Camera-type eye (tissue), 1 donor: Measurements from ENCODE around the gene DUOX2. TPM values are rescaled to one million over a fixed set of nuclear protein-coding genes. Genes with fewer than 3 reads are reported as not detected.

Source experiments
- total RNA-seq: library from RNA; depleted of rRNA; stranded (reverse); fragments of >200 nt; gene quantifications from one replicate; pipeline ENCODE4 v1.2.3, GENCODE V29; 2014

DUOX2 gene
- total RNA-seq: 0.11 TPM

DNA sequence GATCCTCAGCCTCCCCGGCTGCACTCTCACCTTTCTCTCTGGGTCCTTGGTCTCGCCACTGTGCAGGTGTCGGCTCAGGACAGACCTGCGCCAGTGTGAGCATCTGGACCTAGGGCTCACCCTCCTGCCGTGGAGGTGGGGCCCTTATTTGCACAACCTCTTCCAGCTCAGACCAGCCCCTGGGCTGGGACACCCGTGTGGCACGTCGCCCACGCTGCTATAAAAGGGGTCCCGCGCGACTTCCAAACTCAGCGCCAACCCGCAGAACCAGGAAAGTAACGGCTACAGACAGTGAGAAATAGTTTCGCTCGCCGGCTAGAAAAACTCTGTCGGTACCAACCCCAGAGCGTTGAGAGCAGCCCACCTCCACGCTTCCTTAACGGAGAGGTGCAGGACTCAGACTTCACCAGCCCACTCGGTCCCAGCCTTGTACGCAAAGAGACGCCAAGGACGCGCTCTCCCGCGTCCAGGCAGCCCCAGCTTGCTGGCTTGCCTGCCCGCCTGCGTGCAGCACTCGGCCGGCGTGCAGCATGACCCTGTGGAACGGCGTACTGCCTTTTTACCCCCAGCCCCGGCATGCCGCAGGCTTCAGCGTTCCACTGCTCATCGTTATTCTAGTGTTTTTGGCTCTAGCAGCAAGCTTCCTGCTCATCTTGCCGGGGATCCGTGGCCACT lies at the start of gene DUOX2, which contains the start of gene DUOXA2:
TSS of gene DUOX2 (minus strand) at position 97 of the 675 bp plus-strand sequence. CDS start 761 bp downstream, outside the sequence.
TSS of gene DUOXA2 (plus strand) at position 251 of the 675 bp plus-strand sequence. CDS start at position 531, 280 bp downstream.

DNA sequence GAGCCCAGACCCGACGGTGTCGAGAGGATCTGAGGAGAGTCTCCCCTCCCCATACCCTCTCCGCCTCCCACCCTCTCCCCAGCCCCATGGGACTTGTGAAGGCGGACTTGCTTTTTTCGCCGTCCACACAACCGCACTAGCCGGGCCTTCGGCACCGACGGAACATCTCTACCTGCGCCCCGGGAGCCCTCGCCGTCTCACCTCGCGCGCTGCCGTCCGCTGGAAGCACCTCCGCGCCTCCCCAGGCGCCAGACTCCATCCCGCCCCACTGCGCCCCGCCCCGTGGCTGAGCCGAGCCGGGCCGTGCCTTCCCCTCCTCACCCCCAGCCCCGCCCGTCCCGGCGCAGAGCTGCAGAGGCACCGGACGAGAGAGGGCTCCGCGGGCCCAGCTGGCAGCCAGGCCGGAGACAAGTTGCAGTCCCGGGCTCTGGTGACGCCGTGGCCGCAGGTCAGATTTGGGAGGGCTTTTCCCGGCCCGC lies 15.7 kb upstream of the DUOX2 start, which contains the start of the genes DUOX1 and DUOXA1:
TSS of gene DUOX1 (plus strand) at position 344 of the 479 bp plus-strand sequence. CDS start 1,973 bp downstream, outside the sequence.
TSS of gene DUOXA1 (minus strand) at position 229 of the 479 bp plus-strand sequence. CDS start 6,865 bp downstream, outside the sequence.

Other genes with a start within 250 kb of the DUOX2 start
- gene TERB2, start 157.5 kb downstream of the DUOX2 start, total RNA-seq: not detected
- 25.8 TPM for gene SORD, start 91.0 kb downstream of the DUOX2 start, total RNA-seq
- gene DUOXA2, start 154 bp upstream of the DUOX2 start, total RNA-seq: not detected
- gene DUOXA1, start 15.7 kb upstream of the DUOX2 start, total RNA-seq: 2.0 TPM
- 2.0 TPM for gene DUOX1, start 15.8 kb upstream of the DUOX2 start, total RNA-seq
- 40.8 TPM for gene SHF, start 73.8 kb upstream of the DUOX2 start, total RNA-seq
- not detected for gene SLC28A2, start 138.1 kb upstream of the DUOX2 start, total RNA-seq